B cell (primary cell): ENCODE results near the gene SNTA1. TPM values are rescaled to one million over a fixed set of nuclear protein-coding genes. Genes with fewer than 3 reads are reported as not detected.

Experiments used
- ATAC-seq: fragments of 200-7000 bp; cut with Tn5 transposase; one replicate; pipeline ENCODE4 v1.10.0; 2021; ENCODE audit warnings: low read depth, mild to moderate bottlenecking, moderate number of reproducible peaks, moderate library complexity
- CTCF ChIA-PET: fragments of 350-600 bp; sonication (Branson Sonifier 250); formaldehyde crosslinking; loops from one replicate; lab custom pipeline; 2021; ENCODE audit warnings: antibody characterized with exemption, inconsistent platforms; lab: Charles Lee
- POLR2A ChIA-PET: fragments of 350-600 bp; sonication (Branson Sonifier 250); formaldehyde crosslinking; loops from one replicate; lab custom pipeline; 2021; ENCODE audit warnings: antibody characterized with exemption; lab: Charles Lee
- DNase-seq: peaks from one replicate; pipeline ENCODE4 v3.0.0; 2013
- H2AFZ ChIP-seq: 2 replicates; pipeline ENCODE4 v1.6.1; 2012; ENCODE audit warnings: mild to moderate bottlenecking, low read depth, low read length; ENCODE audit not compliant: insufficient read depth, poor library complexity, severe bottlenecking
- H3K27ac ChIP-seq, 2 donors: 1 replicate in 1 of 2; 2 replicates in 1 of 2; pipeline ENCODE4 v1.5.1; 2012 to 2013; ENCODE audit warnings: low read length in 2 of 2, mild to moderate bottlenecking in 2 of 2, moderate library complexity in 1 of 2
- H3K27me3 ChIP-seq, 4 experiments: fragments of 200-600 bp in 1 of 4; sonication (generic) in 1 of 4; replicated peaks in 1 of 4; 1 replicate in 2 of 4; 2 replicates in 2 of 4; pipeline versions ENCODE4 v1.6.1 to v1.7.0; 2013 to 2016; ENCODE audit warnings: low read length in 3 of 4, mild to moderate bottlenecking in 2 of 4, mixed read lengths in 1 of 4, moderate library complexity in 1 of 4; ENCODE audit not compliant: insufficient read depth in 4 of 4, control insufficient read depth in 3 of 4; ENCODE audit errors: control extremely low read depth in 1 of 4
- H3K36me3 ChIP-seq, 2 experiments: replicated peaks in 1 of 2; 1 replicate in 1 of 2; 2 replicates in 1 of 2; pipeline versions ENCODE4 v1.6.1 to v1.7.1; 2013; ENCODE audit warnings: low read length in 1 of 2; ENCODE audit not compliant: insufficient read depth in 2 of 2, control insufficient read depth in 1 of 2; ENCODE audit errors: control extremely low read depth in 1 of 2, extremely low read depth in 1 of 2
- H3K4me1 ChIP-seq, 2 donors: fragments of 200-600 bp in 1 of 2; sonication (generic) in 1 of 2; 1 replicate in 1 of 2; 2 replicates in 1 of 2; pipeline versions ENCODE4 v1.5.1 to v1.6.1; 2013 to 2017; ENCODE audit warnings: low read length in 2 of 2; ENCODE audit not compliant: control insufficient read depth in 2 of 2, insufficient read depth in 2 of 2
- H3K4me2 ChIP-seq: replicated peaks from 2 replicates; pipeline ENCODE3; 2012; ENCODE audit warnings: mild to moderate bottlenecking, low read depth, low read length; ENCODE audit not compliant: poor library complexity, severe bottlenecking
- H3K4me3 ChIP-seq, 5 experiments: fragments of 200-600 bp in 1 of 5; sonication (generic) in 1 of 5; 1 replicate in 3 of 5; 2 replicates in 2 of 5; pipeline versions ENCODE4 v1.5.1 to v1.7.0; 2011 to 2016; ENCODE audit warnings: low read length in 4 of 5, mild to moderate bottlenecking in 4 of 5, low read depth in 2 of 5, control low read depth in 1 of 5, moderate library complexity in 1 of 5; ENCODE audit not compliant: insufficient read depth in 1 of 5; ENCODE audit errors: control extremely low read depth in 1 of 5, extremely low read depth in 1 of 5
- H3K79me2 ChIP-seq: fragments of 200-600 bp; sonication (generic); one replicate; pipeline ENCODE4 v1.6.0; 2016; ENCODE audit warnings: low read length; ENCODE audit not compliant: control insufficient read depth, insufficient read depth
- H3K9ac ChIP-seq: fragments of 200-600 bp; sonication (generic); 2 replicates; pipeline ENCODE4 v1.6.1; 2017; ENCODE audit warnings: mild to moderate bottlenecking, low read length, moderate library complexity
- H3K9me3 ChIP-seq, 3 donors: one replicate each; pipeline versions ENCODE4 v1.6.1 to v1.7.1; 2013; ENCODE audit warnings: low read length in 2 of 3; ENCODE audit not compliant: control insufficient read depth in 2 of 3, insufficient read depth in 1 of 3; ENCODE audit errors: control extremely low read depth in 1 of 3
- H4K20me1 ChIP-seq: 2 replicates; pipeline ENCODE4 v1.6.0; 2012; ENCODE audit warnings: mild to moderate bottlenecking, low read length; ENCODE audit not compliant: insufficient read depth, control insufficient read depth, poor library complexity, severe bottlenecking
- H3K27ac Mint-ChIP-seq: one replicate; pipeline ENCODE4 v1.8.0; 2021; ENCODE audit warnings: mixed read lengths
- H3K27me3 Mint-ChIP-seq: one replicate; pipeline ENCODE4 v1.8.0; 2021; ENCODE audit warnings: mixed read lengths
- H3K4me1 Mint-ChIP-seq: one replicate; pipeline ENCODE4 v1.8.0; 2021; ENCODE audit warnings: mixed read lengths
- H3K4me3 Mint-ChIP-seq: one replicate; pipeline ENCODE4 v1.8.0; 2021; ENCODE audit warnings: mixed read lengths
- H3K9me3 Mint-ChIP-seq: one replicate; pipeline ENCODE4 v1.8.0; 2022; ENCODE audit warnings: mixed read lengths; ENCODE audit not compliant: insufficient read depth
- CTCF ChIP-seq: fragments of 200-600 bp; IDR thresholded peaks from one replicate; pipeline ENCODE4 v1.8.0; 2022; ENCODE audit warnings: antibody characterized with exemption, mild to moderate bottlenecking
- EZH2 ChIP-seq: IDR thresholded peaks from 2 replicates; pipeline ENCODE4 v1.6.1; 2012; ENCODE audit warnings: borderline replicate concordance, low read depth, mild to moderate bottlenecking, moderate library complexity, low read length; ENCODE audit not compliant: insufficient read depth, poor library complexity, severe bottlenecking
- WGBS: methylation state at CpG from one replicate; pipeline ENCODE4 v1.1.5; 2013; ENCODE audit warnings: missing lambda C conversion rate; ENCODE audit not compliant: insufficient coverage; 5-methylcytosine and 5-hydroxymethylcytosine counted together
- intact Hi-C: fragments of 100-400 bp; cut with micrococcal nuclease; formaldehyde crosslinking; loops from one replicate; pipeline ENCODE4 v1.10.0; 2022
- polyA plus RNA-seq: library from polyadenylated mRNA; depleted of rRNA; stranded (reverse); fragments of >200 nt; gene quantifications from 2 replicates; pipeline ENCODE4 v1.2.3, GENCODE V29; 2012
- total RNA-seq, 2 donors: library from RNA; stranded (reverse); fragments of 120-200 nt in 1 of 2; gene quantifications; 1 replicate in 1 of 2; 2 replicates in 1 of 2; pipeline versions ENCODE4 v1.2.3 to v1.2.4, GENCODE V29; 2013 to 2022

Gene SNTA1
- total and polyA plus RNA-seq, 2 donors (not counting 1 experiment from before 2014, with no cell fraction given) = 7.0 to 9.9 TPM

GRCh38 chr20:33443006-33443511 is 504 bp downstream of the SNTA1 start:
- Mint-ChIP-seq H3K4me3 (peak overlapping the region; percentile 83), H3K27me3 (no peaks in the 10 kb centered on the region), H3K4me1 (peaks cover 31% of the 10 kb centered on the region), H3K27ac (peak overlapping the region; percentile 56), H3K9me3 (no peaks in the 10 kb centered on the region)
- DNase-seq (no peak), ATAC-seq (peak; percentile 3)
- intact Hi-C loops = loop anchor here (1.0 to 5.0 kb wide), 5 partner anchors 34 to 669 kb away; partner anchors contain the start of gene EIF2S2
- no peak for TF ChIP-seq EZH2
- TF ChIP-seq CTCF = no peak
- Histone ChIP-seq H3K9ac (peak overlapping the region; percentile 74), H3K27ac (no peak overlapping the region), H3K4me2 (peak overlapping the region; percentile 97), H3K4me3 (peak overlapping the region in 4 of 5 experiments; percentile 11 to 81 (median 78)), H3K9me3 (no peaks in the 10 kb centered on the region), H3K79me2 (no peaks in the 10 kb centered on the region), H2AFZ (peak overlapping the region; percentile 83), H3K4me1 (peaks cover 13 to 23% of the 10 kb centered on the region in 2 donors), H3K36me3 (no peaks in the 10 kb centered on the region), H4K20me1 (no peaks in the 10 kb centered on the region), H3K27me3 (no peaks in the 10 kb centered on the region)
- ChIA-PET POLR2A (interaction anchor here (0.6 to 2.0 kb wide), 4 partner anchors 34 to 291 kb away, joined by 3 to 10 read pairs (median 6); no protein-coding TSS in a partner anchor), CTCF (interaction anchor here (0.6 to 4.3 kb wide), 5 partner anchors 35 to 619 kb away, joined by 3 to 33 read pairs (median 5); partner anchors contain the start of gene CDK5RAP1)
- WGBS = 3% methylated on average over 45 of the region's 45 CpGs
